ENCODE data around the gene SYNE1.

SYNE1 gene

DNA sequence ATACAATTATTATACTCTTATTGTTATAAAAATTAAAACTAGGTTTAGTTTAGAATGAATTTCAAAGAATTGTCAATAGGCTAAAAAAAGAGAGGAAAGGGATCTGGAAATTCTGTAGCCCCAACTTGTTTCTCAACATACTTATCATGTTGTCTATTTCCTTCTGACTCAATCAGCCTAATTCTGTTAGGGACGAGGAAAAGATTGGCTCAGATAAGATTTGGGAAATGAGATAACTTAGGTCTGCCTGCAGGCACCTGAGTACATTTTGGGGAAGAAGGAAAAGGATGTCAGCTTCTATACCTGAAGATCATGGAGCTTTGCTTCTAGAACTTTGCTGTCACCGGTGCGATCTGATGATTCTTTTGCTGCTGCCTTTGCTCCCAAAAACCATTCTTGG is 238.8 kb downstream of the SYNE1 start:
- Histone ChIP-seq H3K27me3 (no peaks in the 10 kb centered on the region), H3K4me1 (ENCODE audit: control insufficient read depth in 1 of 2, insufficient read depth in 1 of 2, low read depth in 1 of 2, low read length in 1 of 2) (no peaks in the 10 kb centered on the region), H3K4me3 (ENCODE audit: low read depth in 1 of 2, low read length in 1 of 2) (no peak overlapping the region), H3K9me3 (no peaks in the 10 kb centered on the region), H3K36me3 (peaks cover 100% of the 10 kb centered on the region), H3K27ac (no peak overlapping the region)
- TF ChIP-seq, protein P1, sequence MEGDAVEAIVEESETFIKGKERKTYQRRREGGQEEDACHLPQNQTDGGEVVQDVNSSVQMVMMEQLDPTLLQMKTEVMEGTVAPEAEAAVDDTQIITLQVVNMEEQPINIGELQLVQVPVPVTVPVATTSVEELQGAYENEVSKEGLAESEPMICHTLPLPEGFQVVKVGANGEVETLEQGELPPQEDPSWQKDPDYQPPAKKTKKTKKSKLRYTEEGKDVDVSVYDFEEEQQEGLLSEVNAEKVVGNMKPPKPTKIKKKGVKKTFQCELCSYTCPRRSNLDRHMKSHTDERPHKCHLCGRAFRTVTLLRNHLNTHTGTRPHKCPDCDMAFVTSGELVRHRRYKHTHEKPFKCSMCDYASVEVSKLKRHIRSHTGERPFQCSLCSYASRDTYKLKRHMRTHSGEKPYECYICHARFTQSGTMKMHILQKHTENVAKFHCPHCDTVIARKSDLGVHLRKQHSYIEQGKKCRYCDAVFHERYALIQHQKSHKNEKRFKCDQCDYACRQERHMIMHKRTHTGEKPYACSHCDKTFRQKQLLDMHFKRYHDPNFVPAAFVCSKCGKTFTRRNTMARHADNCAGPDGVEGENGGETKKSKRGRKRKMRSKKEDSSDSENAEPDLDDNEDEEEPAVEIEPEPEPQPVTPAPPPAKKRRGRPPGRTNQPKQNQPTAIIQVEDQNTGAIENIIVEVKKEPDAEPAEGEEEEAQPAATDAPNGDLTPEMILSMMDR (IDR thresholded peaks at IDR 0.05): no peak

DNA sequence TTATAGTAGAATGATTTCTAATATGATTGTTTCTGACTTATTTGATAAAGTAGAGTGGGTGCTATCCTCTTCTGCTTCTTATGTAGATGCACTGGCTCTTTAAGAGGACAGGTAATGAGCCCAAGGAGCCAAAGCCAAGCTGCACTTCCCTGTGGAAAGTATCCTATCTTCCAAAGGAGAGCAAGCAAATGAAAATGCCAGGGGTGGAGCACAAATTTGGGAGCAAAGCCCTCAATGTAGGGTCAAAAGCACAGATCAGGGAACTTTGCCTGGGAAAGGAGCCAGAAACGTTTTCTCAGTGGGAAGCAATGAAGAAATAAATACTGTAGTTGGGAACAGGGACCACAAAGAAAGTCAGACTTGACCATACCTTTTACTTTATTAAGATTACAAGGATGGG is 242.9 kb downstream of the SYNE1 start:
- Histone ChIP-seq H3K4me1 (ENCODE audit: control insufficient read depth in 1 of 2, insufficient read depth in 1 of 2, low read depth in 1 of 2, low read length in 1 of 2) (no peaks in the 10 kb centered on the region), H3K36me3 (peaks cover 100% of the 10 kb centered on the region), H3K4me3 (ENCODE audit: low read depth in 1 of 2, low read length in 1 of 2) (no peak overlapping the region), H3K27me3 (no peaks in the 10 kb centered on the region), H3K27ac (no peak overlapping the region), H3K9me3 (no peaks in the 10 kb centered on the region)
- TF ChIP-seq, protein P1 (IDR thresholded peaks at IDR 0.05): no peak

DNA sequence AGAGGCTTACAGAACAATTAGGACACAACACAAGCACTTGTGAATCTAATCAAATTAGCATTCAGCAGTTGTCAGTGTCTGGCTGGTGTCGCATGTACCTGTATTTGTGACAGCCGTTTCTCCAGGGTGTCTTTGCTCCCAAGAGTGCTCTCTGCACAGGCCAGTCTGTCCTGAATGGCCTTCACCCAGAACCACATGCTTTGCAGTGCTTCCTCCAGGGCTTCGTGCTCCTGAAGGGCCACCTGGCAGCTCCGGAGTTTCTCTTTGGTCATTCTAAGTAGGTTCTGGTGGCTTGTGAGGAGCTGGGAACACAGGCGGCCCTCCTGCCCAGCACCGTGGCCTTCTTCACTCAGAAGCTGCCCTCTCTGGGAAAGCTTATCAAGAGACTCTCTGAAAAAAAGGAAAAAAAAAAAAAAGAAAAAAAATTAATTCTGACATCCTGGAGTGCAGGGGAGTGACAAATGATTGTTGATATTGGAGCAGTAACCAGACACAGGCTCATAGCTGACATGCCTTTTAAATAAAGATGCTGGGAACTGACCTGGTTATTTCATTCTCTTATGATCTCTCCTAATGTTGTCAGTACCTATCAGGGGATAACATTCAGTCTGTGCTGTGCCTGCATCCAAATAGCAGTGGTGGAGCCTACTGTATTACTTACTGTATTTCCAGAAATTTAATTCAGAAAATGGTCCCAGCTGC is 245.8 kb downstream of the SYNE1 start:
- Histone ChIP-seq H3K4me3 (ENCODE audit: low read depth in 1 of 2, low read length in 1 of 2) (no peak overlapping the region), H3K4me1 (ENCODE audit: control insufficient read depth in 1 of 2, insufficient read depth in 1 of 2, low read depth in 1 of 2, low read length in 1 of 2) (no peaks in the 10 kb centered on the region), H3K27me3 (no peaks in the 10 kb centered on the region), H3K27ac (no peak overlapping the region), H3K9me3 (no peaks in the 10 kb centered on the region), H3K36me3 (peaks cover 99% of the 10 kb centered on the region)
- TF ChIP-seq, protein P1 (IDR thresholded peaks at IDR 0.05): no peak

DNA sequence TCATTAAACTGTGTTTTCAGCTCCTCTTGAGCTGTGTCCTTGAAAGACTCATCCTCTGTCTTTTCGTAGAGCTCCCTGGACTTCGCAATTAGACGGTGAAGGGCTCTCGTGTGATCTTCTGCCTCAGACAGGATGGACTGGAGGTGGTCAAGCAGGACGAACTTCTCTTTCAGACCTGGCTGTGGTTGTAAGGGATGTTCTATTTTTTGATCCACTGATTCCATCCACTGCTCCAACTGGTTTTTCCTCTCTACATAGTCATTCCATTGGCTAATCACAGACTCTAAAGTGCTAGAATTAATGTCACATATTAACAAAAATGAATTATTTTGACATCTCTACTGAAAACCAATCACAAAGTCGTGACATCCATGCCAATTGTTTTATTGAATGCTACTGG is 250.1 kb downstream of the SYNE1 start:
- Histone ChIP-seq H3K9me3 (no peaks in the 10 kb centered on the region), H3K4me1 (ENCODE audit: control insufficient read depth in 1 of 2, insufficient read depth in 1 of 2, low read depth in 1 of 2, low read length in 1 of 2) (no peaks in the 10 kb centered on the region), H3K27me3 (no peaks in the 10 kb centered on the region), H3K36me3 (peaks cover 99% of the 10 kb centered on the region), H3K4me3 (ENCODE audit: low read depth in 1 of 2, low read length in 1 of 2) (no peak overlapping the region), H3K27ac (no peak overlapping the region)
- TF ChIP-seq, protein P1 (IDR thresholded peaks at IDR 0.05): no peak

DNA sequence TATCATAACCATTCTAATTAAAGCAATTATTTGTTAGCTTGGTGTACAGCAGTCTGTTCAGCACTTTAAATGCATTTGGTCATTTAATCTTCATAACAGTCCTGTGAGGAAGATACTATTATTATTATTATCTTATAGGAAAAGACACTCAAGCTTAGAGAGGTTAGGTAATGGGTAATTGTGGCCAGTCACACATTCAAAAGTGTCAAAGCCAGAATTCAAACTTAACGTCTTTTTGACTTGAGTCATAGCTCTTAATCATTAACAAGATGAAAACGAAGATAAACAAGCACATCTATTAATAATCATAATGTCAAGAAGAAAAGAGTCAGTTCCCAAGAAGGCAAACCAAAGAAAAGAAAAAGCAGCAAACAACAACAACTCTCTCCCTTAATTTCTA is 251.0 kb downstream of the SYNE1 start:
- no peaks in the 10 kb centered on the region for H3K27me3 ChIP-seq
- H3K4me3 ChIP-seq (ENCODE audit: low read depth in 1 of 2, low read length in 1 of 2): no peak overlapping the region
- no peak overlapping the region for H3K27ac ChIP-seq
- no peaks in the 10 kb centered on the region for H3K9me3 ChIP-seq
- TF ChIP-seq, protein P1 (IDR thresholded peaks at IDR 0.05): no peak
- H3K4me1 ChIP-seq (ENCODE audit: control insufficient read depth in 1 of 2, insufficient read depth in 1 of 2, low read depth in 1 of 2, low read length in 1 of 2): no peaks in the 10 kb centered on the region
- peaks cover 99% of the 10 kb centered on the region for H3K36me3 ChIP-seq

Measured in neutrophil (primary cell).